PC-9 (cell line): ENCODE measurements around the gene SSH3.

ENCODE experiments used
- EZH2 ChIP-seq: fragments of 200-600 bp; sonication (generic); IDR thresholded peaks from 2 replicates; pipeline ENCODE4 v1.8.0; 2017; ENCODE audit warnings: antibody characterized with exemption, low read depth
- TF ChIP-seq, protein P1 (sequence below): fragments of 200-600 bp; sonication (generic); conservative IDR thresholded peaks from 2 replicates; pipeline ENCODE4 v1.6.1; 2017; ENCODE audit warnings: mixed run types, antibody characterized with exemption, mild to moderate bottlenecking, moderate library complexity

- TF ChIP-seq, protein P1, sequence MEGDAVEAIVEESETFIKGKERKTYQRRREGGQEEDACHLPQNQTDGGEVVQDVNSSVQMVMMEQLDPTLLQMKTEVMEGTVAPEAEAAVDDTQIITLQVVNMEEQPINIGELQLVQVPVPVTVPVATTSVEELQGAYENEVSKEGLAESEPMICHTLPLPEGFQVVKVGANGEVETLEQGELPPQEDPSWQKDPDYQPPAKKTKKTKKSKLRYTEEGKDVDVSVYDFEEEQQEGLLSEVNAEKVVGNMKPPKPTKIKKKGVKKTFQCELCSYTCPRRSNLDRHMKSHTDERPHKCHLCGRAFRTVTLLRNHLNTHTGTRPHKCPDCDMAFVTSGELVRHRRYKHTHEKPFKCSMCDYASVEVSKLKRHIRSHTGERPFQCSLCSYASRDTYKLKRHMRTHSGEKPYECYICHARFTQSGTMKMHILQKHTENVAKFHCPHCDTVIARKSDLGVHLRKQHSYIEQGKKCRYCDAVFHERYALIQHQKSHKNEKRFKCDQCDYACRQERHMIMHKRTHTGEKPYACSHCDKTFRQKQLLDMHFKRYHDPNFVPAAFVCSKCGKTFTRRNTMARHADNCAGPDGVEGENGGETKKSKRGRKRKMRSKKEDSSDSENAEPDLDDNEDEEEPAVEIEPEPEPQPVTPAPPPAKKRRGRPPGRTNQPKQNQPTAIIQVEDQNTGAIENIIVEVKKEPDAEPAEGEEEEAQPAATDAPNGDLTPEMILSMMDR = no peak
- TF ChIP-seq EZH2 = no peak
Measured at GRCh38 chr11:67291481-67292381, 11.6 kb upstream of the SSH3 start.
